ENCODE measurements around the gene CROT.

Gene CROT

DNA sequence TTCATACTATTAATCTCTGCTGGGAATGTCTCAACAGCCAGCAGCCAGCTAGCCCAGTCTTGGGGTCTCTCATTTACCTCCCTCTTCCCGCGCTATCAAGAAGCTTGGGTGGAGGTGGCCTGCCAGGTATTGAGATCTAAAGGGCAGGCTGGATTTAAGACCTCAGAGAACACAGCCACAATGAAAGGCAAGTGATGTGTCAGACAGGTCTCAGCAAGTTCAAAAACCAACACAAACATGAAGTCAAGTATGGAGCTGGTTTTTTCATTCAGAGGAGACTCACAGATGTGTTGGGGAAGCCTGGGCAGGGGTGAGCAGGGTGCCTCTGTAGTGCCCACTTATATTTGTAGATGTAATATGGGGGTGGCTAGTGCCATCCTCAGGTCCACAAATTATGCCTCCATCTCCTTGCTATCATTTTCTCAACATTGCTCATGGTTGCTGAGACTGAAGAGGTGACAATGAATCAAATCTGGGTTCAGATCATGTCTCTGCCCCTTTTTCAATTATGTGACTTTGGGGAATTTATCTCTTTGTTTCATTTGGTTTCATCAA is 27.7 kb upstream of the CROT start:
- no peak overlapping the region for H3K4me3 ChIP-seq (ENCODE audit: low read depth, low read length)
- TF ChIP-seq, protein P1, sequence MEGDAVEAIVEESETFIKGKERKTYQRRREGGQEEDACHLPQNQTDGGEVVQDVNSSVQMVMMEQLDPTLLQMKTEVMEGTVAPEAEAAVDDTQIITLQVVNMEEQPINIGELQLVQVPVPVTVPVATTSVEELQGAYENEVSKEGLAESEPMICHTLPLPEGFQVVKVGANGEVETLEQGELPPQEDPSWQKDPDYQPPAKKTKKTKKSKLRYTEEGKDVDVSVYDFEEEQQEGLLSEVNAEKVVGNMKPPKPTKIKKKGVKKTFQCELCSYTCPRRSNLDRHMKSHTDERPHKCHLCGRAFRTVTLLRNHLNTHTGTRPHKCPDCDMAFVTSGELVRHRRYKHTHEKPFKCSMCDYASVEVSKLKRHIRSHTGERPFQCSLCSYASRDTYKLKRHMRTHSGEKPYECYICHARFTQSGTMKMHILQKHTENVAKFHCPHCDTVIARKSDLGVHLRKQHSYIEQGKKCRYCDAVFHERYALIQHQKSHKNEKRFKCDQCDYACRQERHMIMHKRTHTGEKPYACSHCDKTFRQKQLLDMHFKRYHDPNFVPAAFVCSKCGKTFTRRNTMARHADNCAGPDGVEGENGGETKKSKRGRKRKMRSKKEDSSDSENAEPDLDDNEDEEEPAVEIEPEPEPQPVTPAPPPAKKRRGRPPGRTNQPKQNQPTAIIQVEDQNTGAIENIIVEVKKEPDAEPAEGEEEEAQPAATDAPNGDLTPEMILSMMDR (conservative IDR thresholded peaks at IDR 0.05; ENCODE audit: low read depth, low read length) = no peak
- DNase-seq (ENCODE audit: low read depth) = no peak

DNA sequence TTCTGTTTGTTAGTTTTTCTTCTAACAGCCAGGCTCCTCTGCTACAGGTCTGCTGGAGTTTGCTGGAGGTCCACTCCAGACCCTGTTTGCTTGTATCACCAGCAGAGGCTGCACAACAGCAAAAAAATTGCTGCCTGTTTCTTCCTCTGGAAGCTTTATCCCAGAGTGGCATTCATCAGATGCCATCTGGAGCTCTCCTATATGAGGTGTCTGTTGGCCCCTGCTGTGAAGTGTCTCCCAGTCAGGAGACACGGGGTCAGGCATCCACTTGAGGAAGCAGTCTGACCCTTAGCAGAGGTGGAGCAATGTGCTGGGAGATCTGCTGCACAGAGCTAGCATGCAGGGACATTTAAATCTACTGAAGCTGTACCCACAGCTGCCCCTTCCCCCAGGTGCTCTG is 26.7 kb upstream of the CROT start:
- TF ChIP-seq, protein P1 (conservative IDR thresholded peaks at IDR 0.05; ENCODE audit: low read depth, low read length) = peak; percentile 37
- H3K4me3 ChIP-seq (ENCODE audit: low read depth, low read length) = no peak overlapping the region
- DNase-seq (ENCODE audit: low read depth) = peak; percentile 33

DNA sequence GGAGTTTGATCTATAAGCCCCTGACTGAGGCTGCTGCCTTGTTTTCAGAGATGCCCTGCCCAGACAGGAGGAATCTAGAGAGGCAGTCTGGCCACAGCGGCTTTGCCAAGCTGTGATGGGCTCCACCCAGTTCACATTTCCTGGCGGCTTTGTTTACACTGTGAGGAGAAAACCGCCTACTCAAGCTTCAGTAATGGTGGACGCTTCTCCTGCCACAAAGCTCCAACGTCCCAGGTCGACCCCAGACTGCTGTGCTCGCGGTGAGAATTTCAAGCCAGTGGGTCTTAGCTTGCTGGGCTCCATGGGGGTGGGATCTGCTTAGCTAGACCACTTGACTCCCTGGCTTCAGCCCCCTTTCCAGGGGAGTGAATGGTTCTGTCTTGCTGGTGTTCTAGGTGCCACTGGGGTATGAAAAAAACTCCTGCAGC is 26.3 kb upstream of the CROT start:
- H3K4me3 ChIP-seq (ENCODE audit: low read depth, low read length) = peak overlapping the region; percentile 4
- peak; percentile 36 for DNase-seq (ENCODE audit: low read depth)

DNA sequence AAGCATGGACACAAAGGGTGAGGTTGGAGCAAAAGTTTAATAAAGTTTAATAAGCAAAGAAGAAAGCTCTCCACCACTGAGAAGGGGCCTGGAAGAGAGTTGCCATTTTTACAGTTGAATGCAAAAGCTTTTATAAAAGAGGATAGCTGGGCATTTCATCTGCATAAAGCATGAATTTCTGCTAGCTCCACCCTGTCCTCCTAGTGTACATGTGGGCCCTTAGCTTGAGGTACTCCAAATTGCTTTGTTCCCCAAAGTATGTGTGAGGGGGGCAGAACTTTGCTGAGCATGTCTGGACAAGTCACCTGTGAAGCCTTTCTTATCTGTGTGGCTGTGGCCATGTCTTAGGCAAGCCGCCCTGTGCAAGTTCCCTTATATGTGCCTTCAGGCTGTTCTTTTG is 22.6 kb upstream of the CROT start:
- TF ChIP-seq, protein P1 (conservative IDR thresholded peaks at IDR 0.05; ENCODE audit: low read depth, low read length) = no peak
- H3K4me3 ChIP-seq (ENCODE audit: low read depth, low read length) = no peak overlapping the region
- no peak for DNase-seq (ENCODE audit: low read depth)

DNA sequence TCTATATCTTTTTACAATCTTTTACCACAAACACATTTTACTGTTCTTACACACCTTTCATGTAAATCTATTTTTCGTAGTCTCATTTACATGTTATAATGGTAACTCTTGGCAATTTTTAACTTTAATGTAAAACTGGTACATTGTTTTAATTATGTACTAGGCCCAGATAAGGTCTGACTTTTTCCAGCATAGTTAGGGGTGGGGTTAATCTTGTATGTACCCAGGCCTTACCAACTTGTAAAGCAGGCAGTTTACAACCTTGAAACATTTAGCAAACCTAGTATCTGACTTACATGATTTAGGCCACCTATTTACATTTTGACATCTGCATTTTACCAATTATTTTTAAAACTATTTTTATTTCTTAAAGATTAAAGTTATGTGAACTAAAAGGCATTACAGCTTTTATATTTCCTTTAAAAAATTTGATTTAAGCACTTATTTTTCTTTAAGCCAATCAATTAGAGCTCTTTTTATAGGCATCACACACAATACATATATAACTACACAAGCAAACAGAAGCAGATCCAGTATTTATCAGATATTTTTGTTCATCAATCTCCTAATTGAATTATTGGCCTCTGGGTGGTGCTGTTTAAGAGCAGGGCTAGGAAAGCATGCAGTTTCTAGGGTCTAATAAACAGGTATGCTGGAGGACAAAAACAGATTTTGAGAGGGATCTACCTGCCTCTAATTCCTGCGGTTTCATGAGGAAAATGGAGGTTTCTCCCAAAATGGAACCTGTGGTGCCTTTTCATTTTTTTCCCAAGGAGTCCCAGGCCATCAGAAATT is 19.7 kb upstream of the CROT start:
- TF ChIP-seq, protein P1 (conservative IDR thresholded peaks at IDR 0.05; ENCODE audit: low read depth, low read length) = peak; percentile 28

DNA sequence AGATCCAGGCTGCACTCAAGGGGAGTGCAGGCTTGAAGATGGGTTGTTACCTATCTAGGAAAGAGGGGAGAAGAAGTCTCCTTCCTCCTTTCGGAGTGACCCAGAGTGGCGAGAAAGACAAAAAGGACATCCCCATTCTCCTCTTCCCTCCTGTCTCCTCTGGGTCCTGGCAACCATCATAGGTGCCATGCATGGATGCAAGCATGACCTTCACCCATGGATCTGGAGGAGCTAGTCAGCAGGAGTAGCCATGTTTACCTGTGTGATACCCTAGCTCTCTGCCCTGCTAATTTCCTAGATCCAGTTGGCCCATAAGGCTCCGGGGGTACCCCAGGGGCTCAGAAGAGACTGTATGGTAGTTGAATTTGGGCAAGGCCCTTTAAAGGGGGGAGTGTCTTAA is 17.2 kb upstream of the CROT start:
- no peak overlapping the region for H3K4me3 ChIP-seq (ENCODE audit: low read depth, low read length)
- peak; percentile 56 for DNase-seq (ENCODE audit: low read depth)
- TF ChIP-seq, protein P1 (conservative IDR thresholded peaks at IDR 0.05; ENCODE audit: low read depth, low read length) = no peak

More for the DNA sequence above, 19.7 kb upstream of the CROT start:
- H3K4me3 ChIP-seq (ENCODE audit: low read depth, low read length) = no peak overlapping the region
- no peak for DNase-seq (ENCODE audit: low read depth)

DNA sequence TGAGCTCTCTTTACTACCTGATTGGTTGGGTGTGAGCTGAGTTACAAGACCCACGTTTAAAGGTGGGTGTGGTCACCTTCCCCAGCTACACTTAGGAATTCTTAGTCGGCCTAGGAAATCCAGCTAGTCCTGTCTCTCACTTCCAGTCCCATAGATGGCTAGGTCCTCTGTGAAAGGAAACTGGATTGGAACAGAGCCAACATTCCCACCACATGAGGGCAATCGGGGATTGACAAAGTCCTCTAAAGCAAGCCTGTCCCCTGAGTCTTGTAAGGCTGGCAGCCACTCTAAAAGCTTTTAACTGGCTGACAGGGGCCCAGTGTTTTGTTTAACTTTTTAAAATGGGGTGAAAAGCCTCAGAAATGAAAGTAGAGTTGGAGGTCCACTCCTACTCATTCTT is 15.1 kb upstream of the CROT start:
- TF ChIP-seq, protein P1 (conservative IDR thresholded peaks at IDR 0.05; ENCODE audit: low read depth, low read length) = no peak
- H3K4me3 ChIP-seq (ENCODE audit: low read depth, low read length) = no peak overlapping the region
- DNase-seq (ENCODE audit: low read depth) = no peak
